ENCODE data around the gene RHBDD3. TPM values are rescaled to one million over a fixed set of nuclear protein-coding genes. Genes with fewer than 3 reads are reported as not detected.

Gene RHBDD3
- total and polyA plus RNA-seq, 2 of the 4 experiments (the other 2 are of a cell fraction) = 5.7 to 21.5 TPM

DNA sequence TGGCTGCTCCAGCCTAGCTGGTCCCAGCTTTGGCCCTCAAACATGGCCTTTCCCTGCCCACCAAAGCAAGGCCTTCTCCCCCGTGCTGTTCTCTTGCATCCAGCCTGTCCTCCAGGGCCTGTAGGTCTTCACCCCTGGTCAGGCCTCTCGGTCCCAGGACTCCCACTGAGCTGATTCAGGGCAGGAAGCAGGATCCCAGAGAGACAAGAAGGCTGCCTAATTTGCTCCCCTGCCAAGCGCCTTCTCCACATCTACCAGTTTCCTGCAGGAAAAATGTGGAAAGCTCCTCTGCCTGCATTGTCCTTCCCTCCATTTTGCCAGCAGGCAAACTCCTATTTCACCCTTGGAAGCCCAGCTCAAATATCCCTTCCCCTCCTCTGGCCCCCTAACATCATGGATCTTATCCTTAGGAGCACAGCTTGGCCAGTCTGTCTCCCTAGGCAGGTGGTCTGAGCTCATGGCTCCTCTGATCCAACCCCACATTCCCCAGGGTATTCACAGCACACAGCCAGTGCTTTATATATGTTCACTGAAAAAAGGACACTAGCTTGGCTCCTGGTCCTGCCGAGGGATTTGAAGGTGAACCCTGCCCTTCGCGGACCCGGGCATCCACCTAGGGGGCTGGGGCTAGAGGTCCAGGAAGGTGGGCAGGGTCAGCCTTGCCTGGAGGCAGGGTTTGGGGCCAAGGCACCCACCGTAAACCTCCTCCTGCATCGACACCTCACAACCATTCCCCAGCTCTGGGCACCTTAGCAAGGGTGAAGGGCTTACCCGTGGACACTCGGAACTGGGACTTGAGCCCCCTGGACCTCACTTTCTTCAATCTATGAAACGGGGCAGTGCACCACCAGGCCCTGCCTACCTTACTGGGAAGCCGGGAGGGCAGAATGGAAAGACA lies 968 bp downstream of the RHBDD3 start (continued):
- no peak for TF ChIP-seq NFE2L2 (IDR thresholded peaks at IDR 0.05; ENCODE audit: low read depth, low read length)

DNA sequence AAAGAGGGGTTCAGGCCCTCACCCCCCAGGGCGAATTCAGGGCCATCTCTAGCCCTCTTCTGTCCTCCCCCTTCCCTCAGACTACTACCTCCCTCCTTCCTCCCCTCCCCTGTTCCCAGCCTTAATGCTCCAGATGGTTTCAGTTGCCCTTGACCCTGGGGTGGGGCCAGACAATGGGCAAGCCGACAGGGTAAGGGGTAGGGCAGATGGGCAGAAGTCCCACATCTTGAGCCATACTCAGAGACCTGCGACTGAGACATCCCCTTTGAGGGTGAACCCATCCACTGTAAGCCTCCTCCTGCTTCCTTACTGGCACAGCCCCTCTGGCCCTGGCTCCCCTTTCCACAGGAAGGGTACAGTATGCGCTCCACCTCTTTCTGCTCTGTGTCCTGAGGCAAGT lies 1.9 kb downstream of the RHBDD3 start:
- DNase-seq (no peak), ATAC-seq (ENCODE audit: low read depth) (no peak)
- Histone ChIP-seq H3K79me1 (ENCODE audit: low read depth in 1 of 2, low read length in 2 of 2) (peaks cover 15 to 37% of the 10 kb centered on the region in 2 experiments; a peak in 3 of 4 replicates), H3K23ac (ENCODE audit: low read depth, low read length) (peak overlapping the region; percentile 56; the same call in 1 of the 2 replicates), H3K56ac (ENCODE audit: extremely low read depth, insufficient read depth, low read length) (no peak overlapping the region), H3K14ac (replicated peaks; ENCODE audit: low read depth, low read length) (no peak overlapping the region), H3K4me1 (ENCODE audit: control insufficient read depth, insufficient read depth, low read length) (peaks cover 15% of the 10 kb centered on the region), H2AK5ac (ENCODE audit: low read depth, low read length) (0 out of 2 replicates have a peak overlapping the region, but pooled peaks have one; percentile 46), H2BK120ac (ENCODE audit: low read depth, low read length) (no peak overlapping the region), H2BK20ac (ENCODE audit: low read depth, low read length) (no peak overlapping the region), H3K27me3 (ENCODE audit: control insufficient read depth, insufficient read depth, low read length) (no peaks in the 10 kb centered on the region), H3K4ac (ENCODE audit: low read depth, low read length) (no peak overlapping the region), H2AK9ac (replicated peaks; ENCODE audit: low read depth, low read length, poor library complexity) (no peak overlapping the region), H3K4me2 (ENCODE audit: low read depth, low read length) (no peak overlapping the region; the same call in 1 of the 2 replicates), H3K4me3 (ENCODE audit: insufficient read depth, low read depth, low read length) (no peak overlapping the region), H4K20me1 (ENCODE audit: insufficient read depth, low read length) (peaks cover 25% of the 10 kb centered on the region), H3K27ac (ENCODE audit: insufficient read depth, low read length) (no peak overlapping the region), H4K91ac (ENCODE audit: insufficient read depth, low read depth, low read length) (no peak overlapping the region), H3K9me1 (ENCODE audit: insufficient read depth, low read length) (peaks cover 10% of the 10 kb centered on the region; the same call in 1 of the 2 replicates), H3K9ac (ENCODE audit: low read depth, low read length) (no peak overlapping the region), H3K18ac (ENCODE audit: low read depth, low read length) (no peak overlapping the region), H4K8ac (ENCODE audit: low read depth in 2 of 2, low read length in 2 of 2) (no peak overlapping the region; a peak in 1 of 4 replicates), H4K5ac (ENCODE audit: low read depth, low read length) (no peak overlapping the region), H2BK15ac (ENCODE audit: low read depth, low read length) (no peak overlapping the region), H3K36me3 (ENCODE audit: control insufficient read depth, insufficient read depth, low read length) (peaks cover 17% of the 10 kb centered on the region), H2BK5ac (ENCODE audit: low read depth, low read length, poor library complexity, severe bottlenecking) (no peak overlapping the region), H2AFZ (replicated peaks; ENCODE audit: low read length, poor library complexity) (no peak overlapping the region), H3K9me3 (ENCODE audit: control insufficient read depth, insufficient read depth, low read length) (no peaks in the 10 kb centered on the region)
- dilution Hi-C loops (cut with HindIII; ENCODE audit: low sequenced_read_pairs, unreplicated experiment) (no loop called here), in situ Hi-C loops (cut with MboI; ENCODE audit: low sequenced_read_pairs) (no loop called here), intact Hi-C loops (cut with micrococcal nuclease) (no loop called here)
- no CpG with 5 or more reads among the region's 4 CpGs for WGBS, 2 experiments (ENCODE audit: extremely low coverage in 2 of 2, insufficient read length in 1 of 2)
- no TSS peak for BruUV-seq (replicated peaks)
- TF ChIP-seq CHD1 (IDR thresholded peaks at IDR 0.05; ENCODE audit: low read depth, low read length) = no peak
- no peak for TF ChIP-seq RCOR1 (IDR thresholded peaks at IDR 0.05; ENCODE audit: insufficient replicate concordance, low read length)
- no peak for TF ChIP-seq RFX5 (IDR thresholded peaks at IDR 0.05; ENCODE audit: low read depth, low read length)
- no peak for TF ChIP-seq BHLHE40 (IDR thresholded peaks at IDR 0.05; ENCODE audit: low read depth, low read length)
- no peak for TF ChIP-seq POLR2A (IDR thresholded peaks at IDR 0.05; ENCODE audit: low read depth, low read length)
- ChIA-PET CTCF (no interaction called here), POLR2A (ENCODE audit: unreplicated experiment) (no interaction called here)

Data from IMR-90 (cell line).